Measurements from ENCODE around the gene CX3CR1.

- TF ChIP-seq CTCF (IDR thresholded peaks at IDR 0.05; ENCODE audit: low read depth, low read length, poor library complexity, severe bottlenecking): no peak
- no peak for TF ChIP-seq EZH2phosphoT487 (IDR thresholded peaks at IDR 0.05; ENCODE audit: borderline replicate concordance, low read length)
These were observed 735 bp upstream of the CX3CR1 start for GRCh38 chr3:39280571-39280970.
